BE2C (cell line): ENCODE results near the gene PCDH12.

ENCODE experiments used
- DNase-seq: peaks from one replicate; pipeline ENCODE4 v3.0.0-alpha.2; 2020
- H3K27me3 ChIP-seq: fragments of 250-450 bp; sonication (Bioruptor Pico); 2 replicates; pipeline ENCODE4 v1.5.1; 2020; ENCODE audit warnings: mild to moderate bottlenecking
- H3K36me3 ChIP-seq: fragments of 250-450 bp; sonication (Bioruptor Pico); 2 replicates; pipeline ENCODE4 v1.5.1; 2020; ENCODE audit warnings: mild to moderate bottlenecking
- H3K4me1 ChIP-seq: fragments of 250-450 bp; sonication (Bioruptor Pico); 2 replicates; pipeline ENCODE4 v1.5.1; 2020
- H3K4me3 ChIP-seq: 2 replicates; pipeline ENCODE4 v1.5.1; 2011; ENCODE audit warnings: low read depth, low read length
- H3K9me3 ChIP-seq: fragments of 250-450 bp; sonication (Bioruptor Pico); 2 replicates; pipeline ENCODE4 v1.5.1; 2020
- CTCF ChIP-seq: IDR thresholded peaks from 2 replicates; pipeline ENCODE4 v1.5.1; 2012; ENCODE audit warnings: mild to moderate bottlenecking, low read depth, low read length

PCDH12 gene

GRCh38 chr5:142000173-142000572 lies 42.2 kb upstream of the PCDH12 start:
- Histone ChIP-seq H3K4me1 (peaks cover 5% of the 10 kb centered on the region; the same call in 1 of the 2 replicates), H3K4me3 (no peak overlapping the region), H3K27me3 (no peaks in the 10 kb centered on the region), H3K9me3 (no peaks in the 10 kb centered on the region), H3K36me3 (peaks cover 52% of the 10 kb centered on the region)
- no peak for DNase-seq
- TF ChIP-seq CTCF = no peak

GRCh38 chr5:141997358-141997960 lies 39.5 kb upstream of the PCDH12 start:
- H3K9me3 ChIP-seq = no peaks in the 10 kb centered on the region
- no peak for TF ChIP-seq CTCF
- H3K27me3 ChIP-seq = no peaks in the 10 kb centered on the region
- H3K4me1 ChIP-seq = no peaks in the 10 kb centered on the region
- no peak overlapping the region for H3K4me3 ChIP-seq
- DNase-seq = no peak
- peaks cover 39% of the 10 kb centered on the region for H3K36me3 ChIP-seq

GRCh38 chr5:141995656-141996055 lies 37.7 kb upstream of the PCDH12 start:
- no peaks in the 10 kb centered on the region for H3K27me3 ChIP-seq
- DNase-seq = no peak
- H3K4me3 ChIP-seq = no peak overlapping the region
- TF ChIP-seq CTCF = no peak
- peaks cover 25% of the 10 kb centered on the region for H3K36me3 ChIP-seq
- H3K9me3 ChIP-seq = no peaks in the 10 kb centered on the region
- no peaks in the 10 kb centered on the region for H3K4me1 ChIP-seq

- Histone ChIP-seq H3K9me3 (no peaks in the 10 kb centered on the region), H3K27me3 (no peaks in the 10 kb centered on the region), H3K4me1 (no peaks in the 10 kb centered on the region), H3K4me3 (no peak overlapping the region), H3K36me3 (peaks cover 22% of the 10 kb centered on the region)
- no peak for TF ChIP-seq CTCF
- no peak for DNase-seq
These were observed 36.6 kb upstream of the PCDH12 start for GRCh38 chr5:141994511-141995136.

- TF ChIP-seq CTCF = peak; percentile 91
These were observed 34.5 kb upstream of the PCDH12 start for GRCh38 chr5:141992349-141992963.

GRCh38 chr5:141989720-141990119 lies 31.7 kb upstream of the PCDH12 start:
- Histone ChIP-seq H3K4me3 (no peak overlapping the region), H3K4me1 (no peaks in the 10 kb centered on the region), H3K36me3 (peaks cover 41% of the 10 kb centered on the region), H3K9me3 (no peaks in the 10 kb centered on the region), H3K27me3 (no peaks in the 10 kb centered on the region)
- no peak for TF ChIP-seq CTCF
- DNase-seq = no peak

More at GRCh38 chr5:141992349-141992963, 34.5 kb upstream of the PCDH12 start:
- peak; percentile 79 for DNase-seq
- no peaks in the 10 kb centered on the region for H3K9me3 ChIP-seq
- no peaks in the 10 kb centered on the region for H3K27me3 ChIP-seq
- peaks cover 21% of the 10 kb centered on the region for H3K36me3 ChIP-seq
- no peaks in the 10 kb centered on the region for H3K4me1 ChIP-seq
- H3K4me3 ChIP-seq = no peak overlapping the region
